Measurements from ENCODE around the gene DDX3X. TPM values are rescaled to one million over a fixed set of nuclear protein-coding genes. Genes with fewer than 3 reads are reported as not detected.

The DDX3X gene
- total and polyA plus RNA-seq, 4 donors = 48.4 to 216 (median 85.6) TPM

DNA sequence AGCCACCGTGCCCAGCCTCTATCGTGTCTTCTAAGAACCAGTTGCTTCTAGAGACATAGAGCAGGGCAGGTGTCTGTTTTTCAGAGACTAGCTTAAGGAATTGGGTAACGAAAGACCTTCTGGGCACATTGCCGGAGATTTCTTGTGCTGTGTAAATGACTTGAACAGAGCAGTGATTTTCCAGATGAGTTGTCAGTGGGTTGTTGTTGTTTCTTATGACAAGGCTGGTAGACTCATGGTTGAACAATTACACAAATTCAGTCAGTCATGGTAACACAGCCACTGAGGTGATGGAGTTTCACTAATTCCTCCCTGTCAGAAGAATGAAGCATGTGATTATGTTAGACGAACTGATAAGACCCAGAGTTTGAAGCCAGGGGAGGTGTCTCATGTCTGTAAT is 20.5 kb upstream of the DDX3X start:
- Histone ChIP-seq H3K4me1 (ENCODE audit: control insufficient read depth in 4 of 4, insufficient read depth in 4 of 4, low read length in 3 of 4) (no peaks in the 10 kb centered on the region), H3K27ac (ENCODE audit: low read depth in 1 of 2, low read length in 2 of 2) (no peak overlapping the region), H3K9ac (ENCODE audit: low read depth in 1 of 2, low read length in 2 of 2) (no peak overlapping the region), H3K4me3 (ENCODE audit: low read depth in 1 of 3, low read length in 3 of 3) (no peak overlapping the region), H3K9me3 (ENCODE audit: control insufficient read depth in 4 of 4, low read length in 3 of 4) (no peaks in the 10 kb centered on the region), H3K36me3 (ENCODE audit: control insufficient read depth in 4 of 4, insufficient read depth in 3 of 4, low read depth in 1 of 4, low read length in 3 of 4) (no peaks in the 10 kb centered on the region), H3K27me3 (ENCODE audit: control insufficient read depth in 4 of 4, insufficient read depth in 4 of 4, low read length in 3 of 4) (no peaks in the 10 kb centered on the region)
- WGBS = 96% methylated on average over 5 of the region's 5 CpGs
- no peak for DNase-seq (ENCODE audit: low spot score)
- TF ChIP-seq TAF1 (conservative IDR thresholded peaks at IDR 0.05) (no peak), HNF4A (conservative IDR thresholded peaks at IDR 0.05) (no peak)

DNA sequence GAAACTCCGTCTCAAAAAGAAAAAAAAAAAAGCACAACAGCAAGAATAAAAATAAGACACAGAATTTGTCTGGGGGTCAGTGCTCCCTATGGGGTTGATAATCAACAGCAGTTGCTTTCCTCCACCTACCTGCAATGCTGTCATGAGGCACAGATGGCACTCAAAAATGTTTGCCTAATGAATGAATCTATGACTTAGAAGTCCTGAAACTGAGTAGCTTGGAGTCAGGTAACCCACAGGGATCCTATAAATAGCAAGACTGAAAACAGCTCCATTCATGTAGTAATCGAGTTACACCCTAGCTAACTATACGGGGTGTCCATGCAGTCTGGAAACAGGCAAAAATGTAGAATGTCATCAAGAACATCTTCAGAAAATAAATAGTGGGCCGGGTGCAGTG is 19.8 kb upstream of the DDX3X start:
- DNase-seq (ENCODE audit: low spot score) = no peak

More for the DNA sequence above, 19.8 kb upstream of the DDX3X start:
- Histone ChIP-seq H3K27ac (ENCODE audit: low read depth in 1 of 2, low read length in 2 of 2) (no peak overlapping the region), H3K36me3 (ENCODE audit: control insufficient read depth in 4 of 4, insufficient read depth in 3 of 4, low read depth in 1 of 4, low read length in 3 of 4) (no peaks in the 10 kb centered on the region), H3K4me3 (ENCODE audit: low read depth in 1 of 3, low read length in 3 of 3) (no peak overlapping the region), H3K27me3 (ENCODE audit: control insufficient read depth in 4 of 4, insufficient read depth in 4 of 4, low read length in 3 of 4) (no peaks in the 10 kb centered on the region), H3K9me3 (ENCODE audit: control insufficient read depth in 4 of 4, low read length in 3 of 4) (no peaks in the 10 kb centered on the region), H3K4me1 (ENCODE audit: control insufficient read depth in 4 of 4, insufficient read depth in 4 of 4, low read length in 3 of 4) (no peaks in the 10 kb centered on the region), H3K9ac (ENCODE audit: low read depth in 1 of 2, low read length in 2 of 2) (no peak overlapping the region)
- TF ChIP-seq, protein P1, sequence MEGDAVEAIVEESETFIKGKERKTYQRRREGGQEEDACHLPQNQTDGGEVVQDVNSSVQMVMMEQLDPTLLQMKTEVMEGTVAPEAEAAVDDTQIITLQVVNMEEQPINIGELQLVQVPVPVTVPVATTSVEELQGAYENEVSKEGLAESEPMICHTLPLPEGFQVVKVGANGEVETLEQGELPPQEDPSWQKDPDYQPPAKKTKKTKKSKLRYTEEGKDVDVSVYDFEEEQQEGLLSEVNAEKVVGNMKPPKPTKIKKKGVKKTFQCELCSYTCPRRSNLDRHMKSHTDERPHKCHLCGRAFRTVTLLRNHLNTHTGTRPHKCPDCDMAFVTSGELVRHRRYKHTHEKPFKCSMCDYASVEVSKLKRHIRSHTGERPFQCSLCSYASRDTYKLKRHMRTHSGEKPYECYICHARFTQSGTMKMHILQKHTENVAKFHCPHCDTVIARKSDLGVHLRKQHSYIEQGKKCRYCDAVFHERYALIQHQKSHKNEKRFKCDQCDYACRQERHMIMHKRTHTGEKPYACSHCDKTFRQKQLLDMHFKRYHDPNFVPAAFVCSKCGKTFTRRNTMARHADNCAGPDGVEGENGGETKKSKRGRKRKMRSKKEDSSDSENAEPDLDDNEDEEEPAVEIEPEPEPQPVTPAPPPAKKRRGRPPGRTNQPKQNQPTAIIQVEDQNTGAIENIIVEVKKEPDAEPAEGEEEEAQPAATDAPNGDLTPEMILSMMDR (IDR thresholded peaks at IDR 0.05; ENCODE audit: low read depth, low read length, missing input control) = no peak
- TF ChIP-seq, protein P2, sequence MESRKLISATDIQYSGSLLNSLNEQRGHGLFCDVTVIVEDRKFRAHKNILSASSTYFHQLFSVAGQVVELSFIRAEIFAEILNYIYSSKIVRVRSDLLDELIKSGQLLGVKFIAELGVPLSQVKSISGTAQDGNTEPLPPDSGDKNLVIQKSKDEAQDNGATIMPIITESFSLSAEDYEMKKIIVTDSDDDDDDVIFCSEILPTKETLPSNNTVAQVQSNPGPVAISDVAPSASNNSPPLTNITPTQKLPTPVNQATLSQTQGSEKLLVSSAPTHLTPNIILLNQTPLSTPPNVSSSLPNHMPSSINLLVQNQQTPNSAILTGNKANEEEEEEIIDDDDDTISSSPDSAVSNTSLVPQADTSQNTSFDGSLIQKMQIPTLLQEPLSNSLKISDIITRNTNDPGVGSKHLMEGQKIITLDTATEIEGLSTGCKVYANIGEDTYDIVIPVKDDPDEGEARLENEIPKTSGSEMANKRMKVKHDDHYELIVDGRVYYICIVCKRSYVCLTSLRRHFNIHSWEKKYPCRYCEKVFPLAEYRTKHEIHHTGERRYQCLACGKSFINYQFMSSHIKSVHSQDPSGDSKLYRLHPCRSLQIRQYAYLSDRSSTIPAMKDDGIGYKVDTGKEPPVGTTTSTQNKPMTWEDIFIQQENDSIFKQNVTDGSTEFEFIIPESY (IDR thresholded peaks at IDR 0.05) = no peak
- no peak for TF ChIP-seq TAF1 (conservative IDR thresholded peaks at IDR 0.05)
- no peak for TF ChIP-seq FOXA2 (IDR thresholded peaks at IDR 0.05)
- no peak for TF ChIP-seq EGR1 (IDR thresholded peaks at IDR 0.05; ENCODE audit: low read depth in 2 of 2)
- no peak for TF ChIP-seq YY1 (IDR thresholded peaks at IDR 0.05)
- TF ChIP-seq, protein P3, sequence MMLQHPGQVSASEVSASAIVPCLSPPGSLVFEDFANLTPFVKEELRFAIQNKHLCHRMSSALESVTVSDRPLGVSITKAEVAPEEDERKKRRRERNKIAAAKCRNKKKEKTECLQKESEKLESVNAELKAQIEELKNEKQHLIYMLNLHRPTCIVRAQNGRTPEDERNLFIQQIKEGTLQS (IDR thresholded peaks at IDR 0.05) = no peak
- no peak for TF ChIP-seq GABPA (IDR thresholded peaks at IDR 0.05 in 1 of 2, conservative IDR thresholded peaks at IDR 0.05 in 1 of 2)
- TF ChIP-seq, protein P4, sequence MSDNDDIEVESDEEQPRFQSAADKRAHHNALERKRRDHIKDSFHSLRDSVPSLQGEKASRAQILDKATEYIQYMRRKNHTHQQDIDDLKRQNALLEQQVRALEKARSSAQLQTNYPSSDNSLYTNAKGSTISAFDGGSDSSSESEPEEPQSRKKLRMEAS (IDR thresholded peaks at IDR 0.05) = no peak
- TF ChIP-seq HNF4A (conservative IDR thresholded peaks at IDR 0.05) = no peak
- TF ChIP-seq, protein P5, sequence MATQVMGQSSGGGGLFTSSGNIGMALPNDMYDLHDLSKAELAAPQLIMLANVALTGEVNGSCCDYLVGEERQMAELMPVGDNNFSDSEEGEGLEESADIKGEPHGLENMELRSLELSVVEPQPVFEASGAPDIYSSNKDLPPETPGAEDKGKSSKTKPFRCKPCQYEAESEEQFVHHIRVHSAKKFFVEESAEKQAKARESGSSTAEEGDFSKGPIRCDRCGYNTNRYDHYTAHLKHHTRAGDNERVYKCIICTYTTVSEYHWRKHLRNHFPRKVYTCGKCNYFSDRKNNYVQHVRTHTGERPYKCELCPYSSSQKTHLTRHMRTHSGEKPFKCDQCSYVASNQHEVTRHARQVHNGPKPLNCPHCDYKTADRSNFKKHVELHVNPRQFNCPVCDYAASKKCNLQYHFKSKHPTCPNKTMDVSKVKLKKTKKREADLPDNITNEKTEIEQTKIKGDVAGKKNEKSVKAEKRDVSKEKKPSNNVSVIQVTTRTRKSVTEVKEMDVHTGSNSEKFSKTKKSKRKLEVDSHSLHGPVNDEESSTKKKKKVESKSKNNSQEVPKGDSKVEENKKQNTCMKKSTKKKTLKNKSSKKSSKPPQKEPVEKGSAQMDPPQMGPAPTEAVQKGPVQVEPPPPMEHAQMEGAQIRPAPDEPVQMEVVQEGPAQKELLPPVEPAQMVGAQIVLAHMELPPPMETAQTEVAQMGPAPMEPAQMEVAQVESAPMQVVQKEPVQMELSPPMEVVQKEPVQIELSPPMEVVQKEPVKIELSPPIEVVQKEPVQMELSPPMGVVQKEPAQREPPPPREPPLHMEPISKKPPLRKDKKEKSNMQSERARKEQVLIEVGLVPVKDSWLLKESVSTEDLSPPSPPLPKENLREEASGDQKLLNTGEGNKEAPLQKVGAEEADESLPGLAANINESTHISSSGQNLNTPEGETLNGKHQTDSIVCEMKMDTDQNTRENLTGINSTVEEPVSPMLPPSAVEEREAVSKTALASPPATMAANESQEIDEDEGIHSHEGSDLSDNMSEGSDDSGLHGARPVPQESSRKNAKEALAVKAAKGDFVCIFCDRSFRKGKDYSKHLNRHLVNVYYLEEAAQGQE (IDR thresholded peaks at IDR 0.05) = no peak
- TF ChIP-seq HNF4G (IDR thresholded peaks at IDR 0.05) = no peak
- TF ChIP-seq SP1 (IDR thresholded peaks at IDR 0.05) = no peak
- 95% methylated on average over 4 of the region's 4 CpGs for WGBS
